Tibial nerve (tissue), 3 donors: ENCODE measurements around the gene NCR3LG1.

ENCODE experiments used
- POLR2A ChIP-seq, 2 donors: fragments of 450-650 bp; IDR thresholded peaks; one replicate each; pipeline ENCODE4 v1.6.1; 2017; ENCODE audit warnings: antibody characterized with exemption in 2 of 2, mild to moderate bottlenecking in 2 of 2, moderate library complexity in 2 of 2
- TF ChIP-seq, protein P1 (sequence below), 5 experiments: fragments of 200-600 bp in 3 of 5; fragments of 450-650 bp in 2 of 5; sonication (generic) in 3 of 5; IDR thresholded peaks; one replicate each; pipeline ENCODE4 v1.5.1; 2016 to 2019; ENCODE audit warnings: antibody characterized with exemption in 5 of 5, mild to moderate bottlenecking in 3 of 5, moderate library complexity in 2 of 5

DNA sequence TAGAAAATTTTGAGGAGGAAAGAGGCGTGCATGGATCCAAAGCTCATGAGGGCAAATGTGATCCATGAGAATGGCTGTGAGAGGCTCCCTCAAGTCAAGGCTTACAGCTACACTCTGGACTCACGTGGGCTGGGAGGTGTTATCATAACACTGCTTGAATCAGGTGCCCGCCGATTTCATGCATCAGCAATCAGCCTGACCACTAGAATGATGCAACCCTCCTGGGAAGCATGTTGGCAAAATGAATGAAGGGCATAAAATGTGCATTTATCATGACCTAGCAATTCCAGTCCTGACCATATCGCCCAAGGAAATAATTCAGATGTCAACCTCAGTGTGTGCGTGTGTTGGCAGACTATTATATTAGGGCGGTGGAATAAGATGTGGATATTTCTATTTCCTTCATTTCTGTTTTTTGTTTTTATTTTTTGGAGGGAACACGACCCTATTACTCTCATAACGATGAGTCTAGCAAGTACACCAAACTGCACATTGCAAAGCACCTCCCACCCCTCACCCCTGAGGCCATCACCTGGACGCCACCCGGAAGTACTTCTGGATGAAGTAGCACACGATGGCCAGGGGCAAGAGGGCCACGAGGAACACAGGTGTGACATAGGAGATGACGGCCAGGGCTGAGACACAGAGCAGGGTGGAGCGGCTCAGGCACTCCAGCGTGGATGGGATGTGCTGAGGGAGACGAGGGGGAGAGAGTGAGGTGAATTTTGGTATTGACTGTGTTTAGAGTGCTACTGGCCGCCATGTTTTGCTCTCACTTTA is 52.6 kb downstream of the NCR3LG1 start:
- TF ChIP-seq POLR2A (IDR thresholded peaks at IDR 0.05), result no peak
- TF ChIP-seq, protein P1, sequence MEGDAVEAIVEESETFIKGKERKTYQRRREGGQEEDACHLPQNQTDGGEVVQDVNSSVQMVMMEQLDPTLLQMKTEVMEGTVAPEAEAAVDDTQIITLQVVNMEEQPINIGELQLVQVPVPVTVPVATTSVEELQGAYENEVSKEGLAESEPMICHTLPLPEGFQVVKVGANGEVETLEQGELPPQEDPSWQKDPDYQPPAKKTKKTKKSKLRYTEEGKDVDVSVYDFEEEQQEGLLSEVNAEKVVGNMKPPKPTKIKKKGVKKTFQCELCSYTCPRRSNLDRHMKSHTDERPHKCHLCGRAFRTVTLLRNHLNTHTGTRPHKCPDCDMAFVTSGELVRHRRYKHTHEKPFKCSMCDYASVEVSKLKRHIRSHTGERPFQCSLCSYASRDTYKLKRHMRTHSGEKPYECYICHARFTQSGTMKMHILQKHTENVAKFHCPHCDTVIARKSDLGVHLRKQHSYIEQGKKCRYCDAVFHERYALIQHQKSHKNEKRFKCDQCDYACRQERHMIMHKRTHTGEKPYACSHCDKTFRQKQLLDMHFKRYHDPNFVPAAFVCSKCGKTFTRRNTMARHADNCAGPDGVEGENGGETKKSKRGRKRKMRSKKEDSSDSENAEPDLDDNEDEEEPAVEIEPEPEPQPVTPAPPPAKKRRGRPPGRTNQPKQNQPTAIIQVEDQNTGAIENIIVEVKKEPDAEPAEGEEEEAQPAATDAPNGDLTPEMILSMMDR (IDR thresholded peaks at IDR 0.05), result no peak
